HuH-7 (cell line): ENCODE data around the gene WWC1.

Source experiments
- DNase-seq: peaks from one replicate; pipeline ENCODE4 v3.0.0; 2011; ENCODE audit warnings: low spot score

The WWC1 gene

GRCh38 chr5:168494057-168494555 lies 202.7 kb downstream of the WWC1 start:
- no peak for DNase-seq

- DNase-seq, result no peak
Measured at GRCh38 chr5:168502563-168503237, 211.3 kb downstream of the WWC1 start.

GRCh38 chr5:168513861-168514428 lies 222.5 kb downstream of the WWC1 start:
- no peak for DNase-seq
